ENCODE measurements around the gene PCP2. TPM values are rescaled to one million over a fixed set of nuclear protein-coding genes. Genes with fewer than 3 reads are reported as not detected.

The PCP2 gene
- total and polyA plus RNA-seq, 2 of the 13 experiments (the other 11 are each of a cell fraction or from before 2014, with no cell fraction given): 0.62 TPM; not detected in 1

GRCh38 chr19:7596211-7596937 lies 37.1 kb downstream of the PCP2 start (continued):
- TF ChIP-seq ZNF709 (CRISPR knock-in tag; IDR thresholded peaks at IDR 0.05) (no peak), PRMT3 (CRISPR knock-in tag; IDR thresholded peaks at IDR 0.05; ENCODE audit: borderline replicate concordance, low read depth) (no peak), ZBTB4 (CRISPR knock-in tag; IDR thresholded peaks at IDR 0.05; ENCODE audit: borderline replicate concordance) (no peak), ZNF33A (CRISPR knock-in tag; IDR thresholded peaks at IDR 0.05; ENCODE audit: borderline replicate concordance) (no peak), ZSCAN22 (CRISPR knock-in tag; IDR thresholded peaks at IDR 0.05) (no peak), CBX1 (IDR thresholded peaks at IDR 0.05; ENCODE audit: low read depth) (no peak), ZMAT3 (CRISPR knock-in tag; conservative IDR thresholded peaks at IDR 0.05) (no peak), ZNF775 (CRISPR knock-in tag; IDR thresholded peaks at IDR 0.05; ENCODE audit: borderline replicate concordance) (no peak), HMGA1 (CRISPR knock-in tag; conservative IDR thresholded peaks at IDR 0.05) (no peak), MYC (CRISPR knock-in tag; IDR thresholded peaks at IDR 0.05; ENCODE audit: borderline replicate concordance) (0 out of 2 replicates have a peak, but pooled peaks have one; percentile 5), ZNF770 (CRISPR knock-in tag; IDR thresholded peaks at IDR 0.05) (no peak), EZH2 (conservative IDR thresholded peaks at IDR 0.05; ENCODE audit: low read depth, low read length) (no peak), ZNF44 (CRISPR knock-in tag; IDR thresholded peaks at IDR 0.05) (no peak), MIER2 (CRISPR knock-in tag; IDR thresholded peaks at IDR 0.05) (no peak), ZNF446 (CRISPR knock-in tag; IDR thresholded peaks at IDR 0.05) (peak; percentile 62; the same call in 1 of the 2 replicates), ZSCAN30 (CRISPR knock-in tag; IDR thresholded peaks at IDR 0.05) (no peak), ZNF280B (CRISPR knock-in tag; IDR thresholded peaks at IDR 0.05; ENCODE audit: borderline replicate concordance) (no peak), ATF6 (CRISPR knock-in tag; conservative IDR thresholded peaks at IDR 0.05) (no peak), ZNF501 (CRISPR knock-in tag; IDR thresholded peaks at IDR 0.05) (no peak), REXO4 (CRISPR knock-in tag; IDR thresholded peaks at IDR 0.05; ENCODE audit: borderline replicate concordance) (no peak), MXI1 (IDR thresholded peaks at IDR 0.05; ENCODE audit: borderline replicate concordance, low read depth, low read length) (0 out of 3 replicates have a peak, but pooled peaks have one; percentile 4)
